ENCODE data around the gene SCN4B.

Gene SCN4B

GRCh38 chr11:118153516-118153915 lies 893 bp upstream of the SCN4B start:
- TF ChIP-seq POLR2A (IDR thresholded peaks at IDR 0.05; ENCODE audit: extremely low read depth, insufficient read length), result no peak
- TF ChIP-seq MYC (IDR thresholded peaks at IDR 0.05; ENCODE audit: low read depth, low read length), result no peak
- no peak for TF ChIP-seq CTCF (IDR thresholded peaks at IDR 0.05; ENCODE audit: low read depth, low read length)
- no peak for DNase-seq (ENCODE audit: low read depth)
- no peak overlapping the region for H3K4me3 ChIP-seq (ENCODE audit: low read depth, low read length)

GRCh38 chr11:118152020-118152551 lies 537 bp downstream of the SCN4B start:
- H3K4me3 ChIP-seq (ENCODE audit: low read depth, low read length), result no peak overlapping the region
- no peak for DNase-seq (ENCODE audit: low read depth)
- TF ChIP-seq MYC (IDR thresholded peaks at IDR 0.05; ENCODE audit: low read depth, low read length) (no peak), CTCF (IDR thresholded peaks at IDR 0.05; ENCODE audit: low read depth, low read length) (no peak), POLR2A (IDR thresholded peaks at IDR 0.05; ENCODE audit: extremely low read depth, insufficient read length) (no peak), MAX (IDR thresholded peaks at IDR 0.05; ENCODE audit: low read depth, low read length) (no peak)

- no peak for DNase-seq (ENCODE audit: low read depth)
- H3K4me3 ChIP-seq (ENCODE audit: low read depth, low read length), result no peak overlapping the region
- TF ChIP-seq MAX (IDR thresholded peaks at IDR 0.05; ENCODE audit: low read depth, low read length), result no peak
- TF ChIP-seq POLR2A (IDR thresholded peaks at IDR 0.05; ENCODE audit: extremely low read depth, insufficient read length), result no peak
- TF ChIP-seq MYC (IDR thresholded peaks at IDR 0.05; ENCODE audit: low read depth, low read length), result no peak
- TF ChIP-seq CTCF (IDR thresholded peaks at IDR 0.05; ENCODE audit: low read depth, low read length), result no peak
These were observed 1.2 kb downstream of the SCN4B start for GRCh38 chr11:118151431-118151830.

GRCh38 chr11:118149493-118149892 lies 3.1 kb downstream of the SCN4B start:
- DNase-seq (ENCODE audit: low read depth), result no peak
- no peak overlapping the region for H3K4me3 ChIP-seq (ENCODE audit: low read depth, low read length)
- TF ChIP-seq POLR2A (IDR thresholded peaks at IDR 0.05; ENCODE audit: extremely low read depth, insufficient read length), result no peak
- no peak for TF ChIP-seq MYC (IDR thresholded peaks at IDR 0.05; ENCODE audit: low read depth, low read length)
- no peak for TF ChIP-seq MAX (IDR thresholded peaks at IDR 0.05; ENCODE audit: low read depth, low read length)
- no peak for TF ChIP-seq CTCF (IDR thresholded peaks at IDR 0.05; ENCODE audit: low read depth, low read length)

- DNase-seq (ENCODE audit: low read depth), result no peak
- H3K4me3 ChIP-seq (ENCODE audit: low read depth, low read length), result no peak overlapping the region
- no peak for TF ChIP-seq POLR2A (IDR thresholded peaks at IDR 0.05; ENCODE audit: extremely low read depth, insufficient read length)
- no peak for TF ChIP-seq CTCF (IDR thresholded peaks at IDR 0.05; ENCODE audit: low read depth, low read length)
These were observed 3.8 kb downstream of the SCN4B start for GRCh38 chr11:118148856-118149255.

GRCh38 chr11:118148240-118148639 lies 4.4 kb downstream of the SCN4B start:
- no peak for DNase-seq (ENCODE audit: low read depth)
- TF ChIP-seq CTCF (IDR thresholded peaks at IDR 0.05; ENCODE audit: low read depth, low read length), result no peak
- TF ChIP-seq MYC (IDR thresholded peaks at IDR 0.05; ENCODE audit: low read depth, low read length), result no peak
- TF ChIP-seq POLR2A (IDR thresholded peaks at IDR 0.05; ENCODE audit: extremely low read depth, insufficient read length), result no peak
- TF ChIP-seq MAX (IDR thresholded peaks at IDR 0.05; ENCODE audit: low read depth, low read length), result no peak
- no peak overlapping the region for H3K4me3 ChIP-seq (ENCODE audit: low read depth, low read length)
